ENCODE measurements around the gene MRTFA. TPM values are rescaled to one million over a fixed set of nuclear protein-coding genes. Genes with fewer than 3 reads are reported as not detected.

MRTFA gene
- total and polyA plus RNA-seq, 2 of the 13 experiments (the other 11 are each of a cell fraction or from before 2014, with no cell fraction given): 2.4 to 8.2 TPM

DNA sequence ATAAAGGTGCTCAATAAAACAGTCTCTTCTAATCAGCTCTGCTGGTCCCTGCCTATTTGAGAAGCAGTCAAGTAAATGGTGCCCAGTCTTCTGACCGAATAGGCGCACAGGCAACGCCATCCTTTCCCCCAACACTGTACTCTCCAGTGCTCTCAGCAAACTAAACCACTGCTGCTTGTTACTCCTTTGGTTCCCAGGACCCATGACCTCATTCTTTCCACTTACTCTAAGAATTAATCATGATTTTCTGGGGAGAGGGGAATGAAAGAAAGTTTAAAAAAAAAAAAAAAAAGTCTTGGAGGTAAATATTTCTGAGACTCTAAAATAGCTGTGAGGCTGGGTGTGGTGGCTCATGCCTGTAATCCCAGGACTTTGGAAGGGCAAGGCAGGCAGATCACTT is 202.4 kb downstream of the MRTFA start:
- Histone ChIP-seq H4K20me1 (ENCODE audit: insufficient read depth, low read length) (no peaks in the 10 kb centered on the region), H3K27me3 (ENCODE audit: control insufficient read depth in 1 of 2, insufficient read depth in 2 of 2, low read length in 2 of 2) (no peaks in the 10 kb centered on the region), H3K9ac (ENCODE audit: insufficient read depth, low read depth, low read length) (no peak overlapping the region), H3K4me1 (ENCODE audit: insufficient read depth, low read length) (peaks cover 16% of the 10 kb centered on the region), H2AFZ (ENCODE audit: low read length) (no peak overlapping the region), H3K36me3 (replicated peaks in 1 of 2; ENCODE audit: control insufficient read depth in 1 of 2, insufficient read depth in 2 of 2, low read length in 2 of 2) (peaks cover 23 to 37% of the 10 kb centered on the region in 2 experiments; a peak in 4 of 5 replicates), H3K9me3 (ENCODE audit: low read length) (no peaks in the 10 kb centered on the region), H3K4me2 (ENCODE audit: low read depth, low read length) (no peak overlapping the region), H3K79me2 (ENCODE audit: insufficient read depth, low read length) (no peaks in the 10 kb centered on the region), H3K4me3 (replicated peaks in 1 of 3; ENCODE audit: insufficient read depth in 1 of 3, low read depth in 2 of 3, low read length in 3 of 3) (no peak overlapping the region), H3K27ac (ENCODE audit: extremely low read length, insufficient read depth, low read length) (no peak overlapping the region)
- no peak for ATAC-seq
- intact Hi-C loops (cut with micrococcal nuclease; ENCODE audit: unreplicated experiment): no loop called here
- 92% methylated on average over 3 of the region's 3 CpGs for WGBS (ENCODE audit: low lambda C conversion rate)
- no peak for DNase-seq (ENCODE audit: low spot score)
- CTCF ChIA-PET (ENCODE audit: low intra/inter-chr PET ratio, low total read pairs): no interaction called here
- TF ChIP-seq, protein P1, sequence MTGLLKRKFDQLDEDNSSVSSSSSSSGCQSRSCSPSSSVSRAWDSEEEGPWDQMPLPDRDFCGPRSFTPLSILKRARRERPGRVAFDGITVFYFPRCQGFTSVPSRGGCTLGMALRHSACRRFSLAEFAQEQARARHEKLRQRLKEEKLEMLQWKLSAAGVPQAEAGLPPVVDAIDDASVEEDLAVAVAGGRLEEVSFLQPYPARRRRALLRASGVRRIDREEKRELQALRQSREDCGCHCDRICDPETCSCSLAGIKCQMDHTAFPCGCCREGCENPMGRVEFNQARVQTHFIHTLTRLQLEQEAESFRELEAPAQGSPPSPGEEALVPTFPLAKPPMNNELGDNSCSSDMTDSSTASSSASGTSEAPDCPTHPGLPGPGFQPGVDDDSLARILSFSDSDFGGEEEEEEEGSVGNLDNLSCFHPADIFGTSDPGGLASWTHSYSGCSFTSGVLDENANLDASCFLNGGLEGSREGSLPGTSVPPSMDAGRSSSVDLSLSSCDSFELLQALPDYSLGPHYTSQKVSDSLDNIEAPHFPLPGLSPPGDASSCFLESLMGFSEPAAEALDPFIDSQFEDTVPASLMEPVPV (CRISPR knock-in tag; IDR thresholded peaks at IDR 0.05): no peak
- no peak for TF ChIP-seq SNAI1 (CRISPR knock-in tag; IDR thresholded peaks at IDR 0.05; ENCODE audit: borderline replicate concordance)
- TF ChIP-seq RXRB (CRISPR knock-in tag; IDR thresholded peaks at IDR 0.05; ENCODE audit: borderline replicate concordance): no peak
- TF ChIP-seq ZNF33B (CRISPR knock-in tag; IDR thresholded peaks at IDR 0.05): no peak
- TF ChIP-seq ZNF776 (CRISPR knock-in tag; IDR thresholded peaks at IDR 0.05): no peak
- no peak for TF ChIP-seq TEAD3 (CRISPR knock-in tag; optimal IDR thresholded peaks at IDR 0.05; ENCODE audit: borderline replicate concordance)
- TF ChIP-seq, protein P2, sequence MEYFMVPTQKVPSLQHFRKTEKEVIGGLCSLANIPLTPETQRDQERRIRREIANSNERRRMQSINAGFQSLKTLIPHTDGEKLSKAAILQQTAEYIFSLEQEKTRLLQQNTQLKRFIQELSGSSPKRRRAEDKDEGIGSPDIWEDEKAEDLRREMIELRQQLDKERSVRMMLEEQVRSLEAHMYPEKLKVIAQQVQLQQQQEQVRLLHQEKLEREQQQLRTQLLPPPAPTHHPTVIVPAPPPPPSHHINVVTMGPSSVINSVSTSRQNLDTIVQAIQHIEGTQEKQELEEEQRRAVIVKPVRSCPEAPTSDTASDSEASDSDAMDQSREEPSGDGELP (IDR thresholded peaks at IDR 0.05; ENCODE audit: borderline replicate concordance, low read depth): no peak
- TF ChIP-seq ZNF138 (CRISPR knock-in tag; IDR thresholded peaks at IDR 0.05; ENCODE audit: low read depth): no peak
- no TSS peak for BruUV-seq (replicated peaks)
- in situ Hi-C loops (cut with HindIII; ENCODE audit: extremely low pct_ligation_motif_present, low pct_unique_long_range_greater_than_20kb): no loop called here
- no peak for FAIRE-seq
- POLR2A ChIA-PET: no interaction called here

All from HepG2 (cell line).